Lung (tissue), 12 donors: Measurements from ENCODE around the gene VTI1A. TPM values are rescaled to one million over a fixed set of nuclear protein-coding genes. Genes with fewer than 3 reads are reported as not detected.

Experiments
- ATAC-seq: fragments of 200-7000 bp; cut with Tn5 transposase; one replicate; pipeline ENCODE4 v1.9.1; 2020; ENCODE audit warnings: moderate number of reproducible peaks; ENCODE audit not compliant: insufficient read depth, low FRiP score
- DNase-seq, 3 donors: peaks; one replicate each; pipeline ENCODE4 v3.0.0-alpha.2; 2013 to 2017
- H3K27ac ChIP-seq, 2 donors: one replicate each; pipeline ENCODE4 v1.5.1; 2013; ENCODE audit warnings: mild to moderate bottlenecking in 2 of 2, moderate library complexity in 2 of 2, control low read depth in 1 of 2, inconsistent platforms in 1 of 2, low read depth in 1 of 2, low read length in 1 of 2
- H3K27me3 ChIP-seq, 3 donors: one replicate each; pipeline ENCODE4 v1.5.1; 2013; ENCODE audit warnings: low read length in 2 of 3; ENCODE audit not compliant: control insufficient read depth in 3 of 3, insufficient read depth in 3 of 3
- H3K36me3 ChIP-seq, 4 donors: one replicate each; pipeline ENCODE4 v1.5.1; 2013; ENCODE audit warnings: low read length in 4 of 4, mild to moderate bottlenecking in 1 of 4, moderate library complexity in 1 of 4; ENCODE audit not compliant: control insufficient read depth in 4 of 4, insufficient read depth in 4 of 4
- H3K4me1 ChIP-seq, 5 donors: one replicate each; pipeline ENCODE4 v1.5.1; 2013; ENCODE audit warnings: low read length in 5 of 5, mild to moderate bottlenecking in 2 of 5, moderate library complexity in 1 of 5; ENCODE audit not compliant: control insufficient read depth in 5 of 5, insufficient read depth in 5 of 5
- H3K4me3 ChIP-seq: one replicate; pipeline ENCODE4 v1.5.1; 2013; ENCODE audit warnings: mild to moderate bottlenecking, control low read depth, moderate library complexity
- H3K9ac ChIP-seq, 2 donors: one replicate each; pipeline ENCODE4 v1.5.1; 2013; ENCODE audit warnings: low read length in 2 of 2, control low read depth in 1 of 2; ENCODE audit not compliant: insufficient read depth in 1 of 2
- H3K9me3 ChIP-seq, 4 donors: one replicate each; pipeline ENCODE4 v1.5.1; 2013; ENCODE audit warnings: low read length in 3 of 4, mild to moderate bottlenecking in 1 of 4, moderate library complexity in 1 of 4; ENCODE audit not compliant: control insufficient read depth in 4 of 4, insufficient read depth in 3 of 4
- CTCF ChIP-seq: IDR thresholded peaks from 2 replicates; pipeline ENCODE4 v1.5.1; 2012; ENCODE audit warnings: mild to moderate bottlenecking; ENCODE audit errors: control extremely low read depth, extremely low read depth
- WGBS, 2 donors: extraction: QIAGEN DNeasy Blood & Tissue Kit; methylation state at CpG; one replicate each; pipeline ENCODE4 v1.1.7; 2013; 5-methylcytosine and 5-hydroxymethylcytosine counted together
- polyA plus RNA-seq, 2 donors: library from polyadenylated mRNA; stranded (reverse); fragments of 200-250 nt; gene quantifications; one replicate each; pipeline ENCODE4 v1.2.1, GENCODE V29; 2013
- total RNA-seq, 2 donors: library from RNA; depleted of rRNA in 1 of 2; stranded (reverse); fragments of >200 nt in 1 of 2; gene quantifications; one replicate each; pipeline ENCODE4 v1.2.1, GENCODE V29; 2014 to 2021
- donor health status: control.
- donor health status: control.
- donor health status: Bipolar disorder and iron deficiency.
- donor health status: healthy.
- donor health status: DM: yes; HTN: yes; CAD: no.

The VTI1A gene
- total and polyA plus RNA-seq, 4 donors = 9.2 to 48.2 (median 28.4) TPM

GRCh38 chr10:112767156-112767555 is 320.1 kb downstream of the VTI1A start:
- no peak for TF ChIP-seq CTCF
- ATAC-seq = no peak
- H3K4me1 ChIP-seq = peaks cover 0 to 4% (median 0%) of the 10 kb centered on the region in 5 donors

GRCh38 chr10:112768121-112768520 is 321.1 kb downstream of the VTI1A start:
- peaks cover 0 to 4% (median 0%) of the 10 kb centered on the region in 5 donors for H3K4me1 ChIP-seq
- H3K9me3 ChIP-seq = no peaks in the 10 kb centered on the region
- H3K9ac ChIP-seq = no peak overlapping the region
- 96 to 98% methylated on average over 7 of the region's 7 CpGs for WGBS, 2 donors
- no peak overlapping the region for H3K4me3 ChIP-seq
- DNase-seq = no peak
- H3K27me3 ChIP-seq = no peaks in the 10 kb centered on the region
- H3K27ac ChIP-seq = no peak overlapping the region
- no peak for ATAC-seq
- no peaks in the 10 kb centered on the region for H3K36me3 ChIP-seq
- no peak for TF ChIP-seq CTCF

More at GRCh38 chr10:112767156-112767555, 320.1 kb downstream of the VTI1A start:
- H3K9ac ChIP-seq = no peak overlapping the region
- no peak overlapping the region for H3K27ac ChIP-seq
- no peak for DNase-seq
- no peaks in the 10 kb centered on the region for H3K9me3 ChIP-seq
- 87 to 91% methylated on average over 2 of the region's 2 CpGs for WGBS, 2 donors
- no peaks in the 10 kb centered on the region for H3K36me3 ChIP-seq
- H3K27me3 ChIP-seq = no peaks in the 10 kb centered on the region
- no peak overlapping the region for H3K4me3 ChIP-seq

GRCh38 chr10:112769081-112769480 is 322.1 kb downstream of the VTI1A start:
- no peaks in the 10 kb centered on the region for H3K9me3 ChIP-seq
- H3K4me3 ChIP-seq = no peak overlapping the region
- DNase-seq (no peak), ATAC-seq (no peak)
- H3K36me3 ChIP-seq = no peaks in the 10 kb centered on the region
- H3K27me3 ChIP-seq = no peaks in the 10 kb centered on the region
- no peak overlapping the region for H3K27ac ChIP-seq
- peaks cover 0 to 4% (median 0%) of the 10 kb centered on the region in 5 donors for H3K4me1 ChIP-seq
- H3K9ac ChIP-seq = no peak overlapping the region
- TF ChIP-seq CTCF = no peak
- WGBS, 2 donors = 94 to 98% methylated on average over 2 of the region's 2 CpGs
